Measurements from ENCODE around the gene LRRC39.

The LRRC39 gene

GRCh38 chr1:100146958-100147357 lies 31.1 kb downstream of the LRRC39 start:
- DNase-seq, result no peak

- DNase-seq, result no peak
Measured at GRCh38 chr1:100145116-100145515, 32.9 kb downstream of the LRRC39 start.

GRCh38 chr1:100142343-100142742 lies 35.7 kb downstream of the LRRC39 start:
- DNase-seq, result no peak

GRCh38 chr1:100141192-100141591 lies 36.9 kb downstream of the LRRC39 start:
- no peak for DNase-seq

GRCh38 chr1:100137602-100138001 lies 40.5 kb downstream of the LRRC39 start:
- no peak for DNase-seq

- DNase-seq, result no peak
Measured at GRCh38 chr1:100134872-100135271, 43.2 kb downstream of the LRRC39 start.

GRCh38 chr1:100132566-100133477 lies 45.2 kb downstream of the LRRC39 start, which contains the start of the genes SASS6 and TRMT13:
Gene SASS6 (minus strand): TSS chr1:100132930. CDS start chr1:100132814, 116 bp downstream.
Gene TRMT13 (plus strand): TSS chr1:100133163. CDS start chr1:100133169, 6 bp downstream.
- peak; percentile 98 for DNase-seq

GRCh38 chr1:100131623-100132022 lies 46.4 kb downstream of the LRRC39 start:
- no peak for DNase-seq

- DNase-seq, result no peak
Measured at GRCh38 chr1:100130552-100131077, 47.4 kb downstream of the LRRC39 start.

GRCh38 chr1:100127226-100127625 lies 50.8 kb downstream of the LRRC39 start:
- DNase-seq, result no peak

- no peak for DNase-seq
Measured at GRCh38 chr1:100122177-100122576, 55.9 kb downstream of the LRRC39 start.

- DNase-seq, result no peak
Measured at GRCh38 chr1:100115524-100115923, 62.5 kb downstream of the LRRC39 start.

GRCh38 chr1:100109554-100110066 lies 68.4 kb downstream of the LRRC39 start:
- DNase-seq, result no peak

- no peak for DNase-seq
Measured at GRCh38 chr1:100107696-100108095, 70.4 kb downstream of the LRRC39 start.

- no peak for DNase-seq
Measured at GRCh38 chr1:100101564-100101963, 76.5 kb downstream of the LRRC39 start.

- no peak for DNase-seq
Measured at GRCh38 chr1:100100202-100100601, 77.9 kb downstream of the LRRC39 start.

Data from islet precursor cell (in vitro differentiated cells).